SK-N-SH treated with all-trans-retinoic acid at 6 μM for 48 hours (cell line): ENCODE results near the gene S100A14.
A peak's percentile ranks its signal among the peaks of the same experiment; 100 is the strongest.

Source experiments
- ATAC-seq: fragments of 200-7000 bp; cut with Tn5 transposase; 3 replicates; pipeline ENCODE4 v1.9.1; 2020; ENCODE audit warnings: mild to moderate bottlenecking, moderate library complexity
- ARNTL ChIP-seq: fragments of 450-650 bp; formaldehyde crosslinking; IDR thresholded peaks from 2 replicates; pipeline ENCODE4 v1.5.0; 2020; ENCODE audit warnings: low read depth, mild to moderate bottlenecking, moderate library complexity, borderline replicate concordance
- BACH2 ChIP-seq: fragments of 250-450 bp; sonication (Bioruptor Pico); IDR thresholded peaks from 2 replicates; pipeline ENCODE4 v1.9.0; 2021; ENCODE audit warnings: mild to moderate bottlenecking, borderline replicate concordance
- CSDC2 ChIP-seq: fragments of 250-450 bp; sonication (Bioruptor Pico); IDR thresholded peaks from 2 replicates; pipeline ENCODE4 v1.5.0; 2020; ENCODE audit warnings: mild to moderate bottlenecking, moderate library complexity
- ESRRG ChIP-seq: fragments of 250-450 bp; sonication (Bioruptor Pico); IDR thresholded peaks from 2 replicates; pipeline ENCODE4 v1.6.1; 2021; ENCODE audit warnings: mild to moderate bottlenecking
- GLIS3 ChIP-seq: fragments of 250-450 bp; sonication (Bioruptor Pico); IDR thresholded peaks from 2 replicates; pipeline ENCODE4 v1.5.0; 2020; ENCODE audit warnings: mild to moderate bottlenecking, moderate library complexity
- ISL1 ChIP-seq: fragments of 250-450 bp; sonication (Bioruptor Pico); IDR thresholded peaks from 2 replicates; pipeline ENCODE4 v2.1.2; 2022; ENCODE audit warnings: mild to moderate bottlenecking, moderate library complexity
- OSR1 ChIP-seq: fragments of 250-450 bp; sonication (Bioruptor Pico); IDR thresholded peaks from 2 replicates; pipeline ENCODE4 v1.8.0; 2022; ENCODE audit warnings: moderate library complexity, mild to moderate bottlenecking, inconsistent platforms
- PPARA ChIP-seq: fragments of 250-450 bp; sonication (Bioruptor Pico); IDR thresholded peaks from 2 replicates; pipeline ENCODE4 v1.5.0; 2020; ENCODE audit warnings: mild to moderate bottlenecking, borderline replicate concordance
- RARB ChIP-seq: fragments of 250-450 bp; sonication (Bioruptor Pico); IDR thresholded peaks from 2 replicates; pipeline ENCODE4 v1.8.0; 2021; ENCODE audit warnings: mild to moderate bottlenecking, moderate library complexity
- SNAI2 ChIP-seq: fragments of 250-450 bp; sonication (Bioruptor Pico); IDR thresholded peaks from 2 replicates; pipeline ENCODE4 v1.5.0; 2020; ENCODE audit warnings: mild to moderate bottlenecking, moderate library complexity
- TCF4 ChIP-seq: fragments of 250-450 bp; sonication (Bioruptor Pico); IDR thresholded peaks from 2 replicates; pipeline ENCODE4 v1.8.0; 2021; ENCODE audit warnings: mild to moderate bottlenecking, moderate library complexity, borderline replicate concordance
- TOX ChIP-seq: fragments of 250-450 bp; sonication (Bioruptor Pico); IDR thresholded peaks from 2 replicates; pipeline ENCODE4 v1.8.0; 2021; ENCODE audit warnings: mild to moderate bottlenecking, moderate library complexity, borderline replicate concordance
- ZC3H10 ChIP-seq: fragments of 250-450 bp; sonication (Bioruptor Pico); IDR thresholded peaks from 2 replicates; pipeline ENCODE4 v1.5.1; 2021; ENCODE audit warnings: mild to moderate bottlenecking, moderate library complexity
- ZFP3 ChIP-seq: fragments of 250-450 bp; sonication (Bioruptor Pico); IDR thresholded peaks from 2 replicates; pipeline ENCODE4 v1.5.0; 2020; ENCODE audit warnings: mild to moderate bottlenecking, moderate library complexity
- ZFP30 ChIP-seq: fragments of 450-650 bp; formaldehyde crosslinking; IDR thresholded peaks from 2 replicates; pipeline ENCODE4 v1.5.0; 2022; ENCODE audit warnings: mild to moderate bottlenecking, moderate library complexity
- ZNF565 ChIP-seq: fragments of 450-650 bp; formaldehyde crosslinking; conservative IDR thresholded peaks from 2 replicates; pipeline ENCODE4 v1.5.0; 2020; ENCODE audit warnings: low read depth, mild to moderate bottlenecking, moderate library complexity
- ZNF70 ChIP-seq: fragments of 450-650 bp; formaldehyde crosslinking; IDR thresholded peaks from 2 replicates; pipeline ENCODE4 v1.5.0; 2020; ENCODE audit warnings: mild to moderate bottlenecking, moderate library complexity
- ZNF8 ChIP-seq: fragments of 450-650 bp; formaldehyde crosslinking; IDR thresholded peaks from 2 replicates; pipeline ENCODE4 v1.5.0; 2020; ENCODE audit warnings: mild to moderate bottlenecking, moderate library complexity
- TF ChIP-seq, protein P1 (sequence below): fragments of 250-450 bp; sonication (Bioruptor Pico); IDR thresholded peaks from 2 replicates; pipeline ENCODE4 v1.8.0; 2021; ENCODE audit warnings: low read depth, mild to moderate bottlenecking, moderate library complexity, borderline replicate concordance
- TF ChIP-seq, protein P2 (sequence below): fragments of 250-450 bp; sonication (Bioruptor Pico); IDR thresholded peaks from 2 replicates; pipeline ENCODE4 v1.5.1; 2021; ENCODE audit warnings: mild to moderate bottlenecking, moderate library complexity
- TF ChIP-seq, protein P3 (sequence below): fragments of 250-450 bp; sonication (Bioruptor Pico); IDR thresholded peaks from 2 replicates; pipeline ENCODE4 v1.5.0; 2020; ENCODE audit warnings: mild to moderate bottlenecking, moderate library complexity
- TF ChIP-seq, protein P4 (sequence below): fragments of 250-450 bp; sonication (Bioruptor Pico); IDR thresholded peaks from 2 replicates; pipeline ENCODE4 v1.8.0; 2020; ENCODE audit warnings: mild to moderate bottlenecking, moderate library complexity, borderline replicate concordance
- TF ChIP-seq, protein P5 (sequence below): fragments of 250-450 bp; sonication (Bioruptor Pico); IDR thresholded peaks from 2 replicates; pipeline ENCODE4 v1.5.1; 2020; ENCODE audit warnings: low read depth, mild to moderate bottlenecking, moderate library complexity

S100A14 gene

DNA sequence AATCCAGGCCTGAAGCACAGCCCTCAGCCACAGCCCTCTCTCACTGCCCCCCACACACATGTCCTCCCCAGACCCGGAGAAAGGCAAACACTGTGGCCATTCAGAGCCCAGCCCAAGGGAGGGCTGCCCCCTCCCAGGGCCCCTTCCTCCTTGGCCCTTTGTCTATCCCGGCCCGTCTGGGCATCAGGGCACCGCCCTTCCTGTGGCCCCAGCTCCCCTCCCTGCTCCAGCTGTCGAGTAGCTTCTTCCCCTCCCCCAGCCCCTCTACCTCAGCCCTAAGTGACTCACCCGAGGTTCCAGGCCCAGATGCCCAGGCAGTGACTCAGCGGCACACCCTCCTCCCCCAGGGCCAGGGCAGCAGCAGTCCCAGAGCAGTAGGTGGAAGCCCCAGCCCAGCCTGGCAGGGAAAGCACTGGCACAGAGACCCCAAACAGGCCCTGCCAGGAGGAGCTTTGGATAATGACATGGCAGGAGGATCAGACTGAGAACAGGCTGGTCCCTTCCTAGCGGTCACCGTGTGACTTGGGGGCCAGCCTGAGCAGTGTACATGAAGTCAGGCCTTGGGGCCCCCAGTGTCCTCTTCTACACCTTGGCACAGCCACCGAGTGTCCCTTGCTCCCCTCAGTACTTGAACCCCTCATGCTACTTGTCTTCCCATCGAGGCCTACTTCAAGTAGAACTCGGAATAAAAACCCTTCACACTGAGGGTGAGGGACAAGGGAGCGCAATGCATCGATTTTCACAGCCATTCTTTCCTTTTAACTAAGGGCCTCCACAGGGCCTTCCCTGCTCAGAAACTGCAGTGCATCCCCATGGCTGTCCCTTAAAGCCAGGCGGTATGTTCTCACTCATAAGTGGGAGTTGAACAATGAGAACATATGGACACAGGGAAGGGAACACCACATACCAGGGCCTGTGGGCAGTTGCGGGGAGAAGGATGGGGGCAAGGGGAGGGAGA is 49.4 kb downstream of the S100A14 start (continued):
- TF ChIP-seq, protein P1, sequence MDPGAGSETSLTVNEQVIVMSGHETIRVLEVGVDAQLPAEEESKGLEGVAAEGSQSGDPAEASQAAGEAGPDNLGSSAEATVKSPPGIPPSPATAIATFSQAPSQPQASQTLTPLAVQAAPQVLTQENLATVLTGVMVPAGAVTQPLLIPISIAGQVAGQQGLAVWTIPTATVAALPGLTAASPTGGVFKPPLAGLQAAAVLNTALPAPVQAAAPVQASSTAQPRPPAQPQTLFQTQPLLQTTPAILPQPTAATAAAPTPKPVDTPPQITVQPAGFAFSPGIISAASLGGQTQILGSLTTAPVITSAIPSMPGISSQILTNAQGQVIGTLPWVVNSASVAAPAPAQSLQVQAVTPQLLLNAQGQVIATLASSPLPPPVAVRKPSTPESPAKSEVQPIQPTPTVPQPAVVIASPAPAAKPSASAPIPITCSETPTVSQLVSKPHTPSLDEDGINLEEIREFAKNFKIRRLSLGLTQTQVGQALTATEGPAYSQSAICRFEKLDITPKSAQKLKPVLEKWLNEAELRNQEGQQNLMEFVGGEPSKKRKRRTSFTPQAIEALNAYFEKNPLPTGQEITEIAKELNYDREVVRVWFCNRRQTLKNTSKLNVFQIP (CRISPR knock-in tag): no peak
- TF ChIP-seq OSR1 (CRISPR knock-in tag): no peak
- TF ChIP-seq, protein P2, sequence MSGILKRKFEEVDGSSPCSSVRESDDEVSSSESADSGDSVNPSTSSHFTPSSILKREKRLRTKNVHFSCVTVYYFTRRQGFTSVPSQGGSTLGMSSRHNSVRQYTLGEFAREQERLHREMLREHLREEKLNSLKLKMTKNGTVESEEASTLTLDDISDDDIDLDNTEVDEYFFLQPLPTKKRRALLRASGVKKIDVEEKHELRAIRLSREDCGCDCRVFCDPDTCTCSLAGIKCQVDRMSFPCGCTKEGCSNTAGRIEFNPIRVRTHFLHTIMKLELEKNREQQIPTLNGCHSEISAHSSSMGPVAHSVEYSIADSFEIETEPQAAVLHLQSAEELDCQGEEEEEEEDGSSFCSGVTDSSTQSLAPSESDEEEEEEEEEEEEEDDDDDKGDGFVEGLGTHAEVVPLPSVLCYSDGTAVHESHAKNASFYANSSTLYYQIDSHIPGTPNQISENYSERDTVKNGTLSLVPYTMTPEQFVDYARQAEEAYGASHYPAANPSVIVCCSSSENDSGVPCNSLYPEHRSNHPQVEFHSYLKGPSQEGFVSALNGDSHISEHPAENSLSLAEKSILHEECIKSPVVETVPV (CRISPR knock-in tag): no peak

DNA sequence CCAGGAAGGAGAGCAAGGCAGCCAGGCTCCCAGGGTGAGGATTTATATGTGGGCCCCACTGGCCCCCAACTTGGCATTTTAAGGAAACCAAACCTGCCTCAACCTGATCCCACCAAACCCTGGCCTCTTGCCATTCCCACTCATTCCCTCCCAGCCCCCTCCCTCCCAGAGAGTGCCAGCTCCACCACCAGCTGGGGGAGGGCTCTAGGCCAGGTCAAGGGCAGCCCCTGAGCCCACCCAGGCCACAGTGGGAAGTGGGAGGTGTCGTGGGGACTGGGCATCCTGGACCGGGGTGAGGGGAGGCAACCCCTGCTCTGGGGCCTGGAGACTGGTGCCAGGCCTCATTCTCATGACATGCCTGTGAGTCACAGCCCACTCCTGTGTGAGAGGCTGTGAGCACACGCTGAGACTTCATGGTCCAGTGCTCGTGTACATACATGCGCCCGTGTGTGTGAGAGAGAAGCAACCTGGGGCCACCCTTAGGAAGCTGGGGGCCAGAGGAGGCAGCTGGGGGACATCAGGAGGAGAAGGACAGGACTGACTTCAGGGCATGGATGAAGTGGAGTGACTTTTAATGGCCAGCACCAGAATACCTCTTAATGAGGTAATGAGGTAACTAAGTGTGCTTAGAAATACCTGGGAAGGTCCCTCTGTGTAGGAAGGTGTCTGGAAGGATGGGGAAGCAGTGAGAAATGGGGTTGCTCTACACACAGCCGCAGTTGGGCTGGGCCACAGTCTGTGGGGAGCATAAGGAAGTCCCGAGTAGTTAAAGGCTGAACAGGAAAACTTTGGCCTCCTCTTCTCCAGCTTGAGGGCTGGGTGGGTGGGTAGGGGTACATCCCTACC is 50.4 kb downstream of the S100A14 start, which contains the start of gene S100A2:
Gene S100A2, minus strand, starts transcription at position 316 of the 846 bp plus-strand sequence. CDS start 1,967 bp downstream, outside the sequence.
- ATAC-seq: peak; percentile 68
- no peak for TF ChIP-seq PPARA (CRISPR knock-in tag)
- TF ChIP-seq TCF4: no peak
- 0 out of 2 replicates have a peak, but pooled peaks have one; percentile 72 for TF ChIP-seq ZNF565 (CRISPR knock-in tag)
- peak; percentile 38; the same call in 1 of the 2 replicates for TF ChIP-seq CSDC2 (CRISPR knock-in tag)
- TF ChIP-seq ZNF8 (CRISPR knock-in tag): no peak
- TF ChIP-seq BACH2 (CRISPR knock-in tag): no peak
- TF ChIP-seq, protein P1 (CRISPR knock-in tag): peak; percentile 83; the same call in 1 of the 2 replicates
- TF ChIP-seq ISL1 (CRISPR knock-in tag): no peak
- TF ChIP-seq ESRRG (CRISPR knock-in tag): no peak
- TF ChIP-seq SNAI2: no peak
- TF ChIP-seq ARNTL (CRISPR knock-in tag): no peak
- TF ChIP-seq, protein P2 (CRISPR knock-in tag): no peak
- peak; percentile 67; the same call in 1 of the 2 replicates for TF ChIP-seq TOX (CRISPR knock-in tag)
- TF ChIP-seq ZC3H10 (CRISPR knock-in tag): no peak
- no peak for TF ChIP-seq ZNF70 (CRISPR knock-in tag)
- no peak for TF ChIP-seq GLIS3 (CRISPR knock-in tag)
- no peak for TF ChIP-seq ZFP30 (CRISPR knock-in tag)
- TF ChIP-seq, protein P3, sequence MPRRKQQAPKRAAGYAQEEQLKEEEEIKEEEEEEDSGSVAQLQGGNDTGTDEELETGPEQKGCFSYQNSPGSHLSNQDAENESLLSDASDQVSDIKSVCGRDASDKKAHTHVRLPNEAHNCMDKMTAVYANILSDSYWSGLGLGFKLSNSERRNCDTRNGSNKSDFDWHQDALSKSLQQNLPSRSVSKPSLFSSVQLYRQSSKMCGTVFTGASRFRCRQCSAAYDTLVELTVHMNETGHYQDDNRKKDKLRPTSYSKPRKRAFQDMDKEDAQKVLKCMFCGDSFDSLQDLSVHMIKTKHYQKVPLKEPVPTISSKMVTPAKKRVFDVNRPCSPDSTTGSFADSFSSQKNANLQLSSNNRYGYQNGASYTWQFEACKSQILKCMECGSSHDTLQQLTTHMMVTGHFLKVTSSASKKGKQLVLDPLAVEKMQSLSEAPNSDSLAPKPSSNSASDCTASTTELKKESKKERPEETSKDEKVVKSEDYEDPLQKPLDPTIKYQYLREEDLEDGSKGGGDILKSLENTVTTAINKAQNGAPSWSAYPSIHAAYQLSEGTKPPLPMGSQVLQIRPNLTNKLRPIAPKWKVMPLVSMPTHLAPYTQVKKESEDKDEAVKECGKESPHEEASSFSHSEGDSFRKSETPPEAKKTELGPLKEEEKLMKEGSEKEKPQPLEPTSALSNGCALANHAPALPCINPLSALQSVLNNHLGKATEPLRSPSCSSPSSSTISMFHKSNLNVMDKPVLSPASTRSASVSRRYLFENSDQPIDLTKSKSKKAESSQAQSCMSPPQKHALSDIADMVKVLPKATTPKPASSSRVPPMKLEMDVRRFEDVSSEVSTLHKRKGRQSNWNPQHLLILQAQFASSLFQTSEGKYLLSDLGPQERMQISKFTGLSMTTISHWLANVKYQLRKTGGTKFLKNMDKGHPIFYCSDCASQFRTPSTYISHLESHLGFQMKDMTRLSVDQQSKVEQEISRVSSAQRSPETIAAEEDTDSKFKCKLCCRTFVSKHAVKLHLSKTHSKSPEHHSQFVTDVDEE (CRISPR knock-in tag): no peak
- TF ChIP-seq, protein P4, sequence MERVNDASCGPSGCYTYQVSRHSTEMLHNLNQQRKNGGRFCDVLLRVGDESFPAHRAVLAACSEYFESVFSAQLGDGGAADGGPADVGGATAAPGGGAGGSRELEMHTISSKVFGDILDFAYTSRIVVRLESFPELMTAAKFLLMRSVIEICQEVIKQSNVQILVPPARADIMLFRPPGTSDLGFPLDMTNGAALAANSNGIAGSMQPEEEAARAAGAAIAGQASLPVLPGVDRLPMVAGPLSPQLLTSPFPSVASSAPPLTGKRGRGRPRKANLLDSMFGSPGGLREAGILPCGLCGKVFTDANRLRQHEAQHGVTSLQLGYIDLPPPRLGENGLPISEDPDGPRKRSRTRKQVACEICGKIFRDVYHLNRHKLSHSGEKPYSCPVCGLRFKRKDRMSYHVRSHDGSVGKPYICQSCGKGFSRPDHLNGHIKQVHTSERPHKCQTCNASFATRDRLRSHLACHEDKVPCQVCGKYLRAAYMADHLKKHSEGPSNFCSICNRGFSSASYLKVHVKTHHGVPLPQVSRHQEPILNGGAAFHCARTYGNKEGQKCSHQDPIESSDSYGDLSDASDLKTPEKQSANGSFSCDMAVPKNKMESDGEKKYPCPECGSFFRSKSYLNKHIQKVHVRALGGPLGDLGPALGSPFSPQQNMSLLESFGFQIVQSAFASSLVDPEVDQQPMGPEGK (CRISPR knock-in tag): peak; percentile 60; the same call in 1 of the 2 replicates
- no peak for TF ChIP-seq RARB (CRISPR knock-in tag)
- TF ChIP-seq, protein P5, sequence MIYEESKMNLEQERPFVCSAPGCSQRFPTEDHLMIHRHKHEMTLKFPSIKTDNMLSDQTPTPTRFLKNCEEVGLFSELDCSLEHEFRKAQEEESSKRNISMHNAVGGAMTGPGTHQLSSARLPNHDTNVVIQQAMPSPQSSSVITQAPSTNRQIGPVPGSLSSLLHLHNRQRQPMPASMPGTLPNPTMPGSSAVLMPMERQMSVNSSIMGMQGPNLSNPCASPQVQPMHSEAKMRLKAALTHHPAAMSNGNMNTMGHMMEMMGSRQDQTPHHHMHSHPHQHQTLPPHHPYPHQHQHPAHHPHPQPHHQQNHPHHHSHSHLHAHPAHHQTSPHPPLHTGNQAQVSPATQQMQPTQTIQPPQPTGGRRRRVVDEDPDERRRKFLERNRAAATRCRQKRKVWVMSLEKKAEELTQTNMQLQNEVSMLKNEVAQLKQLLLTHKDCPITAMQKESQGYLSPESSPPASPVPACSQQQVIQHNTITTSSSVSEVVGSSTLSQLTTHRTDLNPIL: no peak
- peak; percentile 80 for TF ChIP-seq OSR1 (CRISPR knock-in tag)
- peak; percentile 75 for TF ChIP-seq ZFP3 (CRISPR knock-in tag)
